ENCODE measurements around the gene MBD3L1. TPM values are rescaled to one million over a fixed set of nuclear protein-coding genes. Genes with fewer than 3 reads are reported as not detected.

Gene MBD3L1
- total RNA-seq: not detected in 2 replicates

DNA sequence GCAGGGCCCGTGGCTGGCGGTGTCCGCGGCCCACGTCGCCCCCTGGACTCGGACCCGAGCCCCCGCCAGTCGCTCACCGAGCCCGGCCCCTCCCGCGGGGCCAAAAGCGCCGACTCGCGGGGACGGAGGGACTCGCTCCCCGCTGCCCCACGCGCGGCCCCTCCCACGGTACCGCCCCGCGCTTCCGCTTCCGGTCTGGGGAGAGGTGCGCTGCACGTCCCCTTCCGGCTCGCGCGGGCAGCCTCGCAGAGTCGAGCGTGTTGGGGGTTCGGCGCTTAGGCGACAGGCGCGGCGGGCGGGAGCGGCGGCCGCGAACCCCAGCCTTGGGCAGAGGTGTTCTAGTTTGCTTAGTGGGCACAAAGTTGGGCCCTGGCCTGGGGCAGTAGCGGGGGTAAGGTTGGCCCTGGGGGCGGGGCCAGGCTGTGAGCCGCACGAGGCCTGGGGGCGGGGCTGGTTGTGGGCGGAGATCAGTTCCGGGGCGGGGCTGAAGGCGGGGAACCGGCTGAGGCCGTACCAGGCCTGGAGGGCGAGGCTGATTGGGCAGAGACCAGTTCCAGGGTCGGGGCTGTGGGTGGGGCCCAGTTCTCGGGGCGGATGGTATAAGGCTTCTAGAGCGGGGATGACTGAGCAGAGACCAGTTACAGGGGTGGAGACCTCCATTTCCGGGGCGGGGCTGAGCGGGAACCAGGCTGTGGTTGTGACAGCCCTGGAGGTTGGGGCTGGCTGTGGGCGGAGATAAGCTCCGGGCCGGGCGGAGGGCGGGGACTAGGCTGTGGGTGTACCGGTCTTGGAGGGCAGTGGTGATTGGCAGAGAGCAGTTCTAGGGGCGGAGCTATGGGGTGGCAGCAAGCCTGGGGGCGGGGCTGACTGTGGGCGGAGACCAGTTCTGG is at the start of gene MBD3L1, which contains the start of gene ZNF558:
MBD3L1 (plus strand) TSS at position 246 of the 890 bp plus-strand sequence. CDS start 10,302 bp downstream, outside the sequence.
ZNF558 (minus strand) TSS at position 173 of the 890 bp plus-strand sequence. CDS start 9,645 bp downstream, outside the sequence.

Other genes with a start within 250 kb of the MBD3L1 start
- 11.9 and 21.7 TPM in 2 replicates for gene ADAMTS10, start 221.7 kb upstream of the MBD3L1 start, total RNA-seq
- gene NFILZ, start 201.7 kb upstream of the MBD3L1 start, total RNA-seq: not detected in 2 replicates
- gene ACTL9, start 133.6 kb upstream of the MBD3L1 start, total RNA-seq: not detected in 2 replicates
- not detected in 2 replicates for gene OR2Z1, start 110.7 kb upstream of the MBD3L1 start, total RNA-seq
- 20.2 and 25.3 TPM in 2 replicates for gene ZNF558, start 73 bp upstream of the MBD3L1 start, total RNA-seq
- gene MUC16, start 178.0 kb downstream of the MBD3L1 start, total RNA-seq: not detected in 2 replicates